Measurements from ENCODE around the gene SERPINA1. TPM values are rescaled to one million over a fixed set of nuclear protein-coding genes. Genes with fewer than 3 reads are reported as not detected.

The SERPINA1 gene
- total RNA-seq, 1 experiment from 2014 or later: 9.1 TPM

- H3K4me2 ChIP-seq (ENCODE audit: low read length): no peak overlapping the region
- no peak overlapping the region for H3K9ac ChIP-seq (ENCODE audit: low read length)
- no peaks in the 10 kb centered on the region for H4K20me1 ChIP-seq (ENCODE audit: insufficient read depth)
- no peaks in the 10 kb centered on the region for H3K36me3 ChIP-seq (ENCODE audit: control insufficient read depth in 1 of 2, insufficient read depth in 2 of 2, low read length in 2 of 2)
- intact Hi-C loops (cut with micrococcal nuclease): no loop called here
- no peaks in the 10 kb centered on the region for H3K9me3 ChIP-seq (ENCODE audit: control insufficient read depth in 1 of 2, insufficient read depth in 1 of 2, low read depth in 1 of 2, low read length in 2 of 2)
- ChIA-PET RAD21 (ENCODE audit: low non-redundant PET in 1 of 2, low total read pairs in 2 of 2, uncharacterized antibody in 2 of 2, unreplicated experiment in 2 of 2) (no interaction called here), POLR2A (no interaction called here), CTCF (no interaction called here)
- H3K4me1 ChIP-seq (ENCODE audit: control insufficient read depth in 1 of 2, insufficient read depth in 2 of 2, low read length in 2 of 2): peaks cover 0 to 13% of the 10 kb centered on the region in 2 experiments; a peak in 2 of 4 replicates
- no TSS peak for BruUV-seq (replicated peaks)
- ATAC-seq (no peak), DNase-seq (ENCODE audit: low read depth, low spot score) (no peak)
- TF ChIP-seq JUND (IDR thresholded peaks at IDR 0.05): no peak
- no peak for TF ChIP-seq CTCF (IDR thresholded peaks at IDR 0.05 in 2 of 3, conservative IDR thresholded peaks at IDR 0.05 in 1 of 3; ENCODE audit: borderline replicate concordance in 1 of 3, insufficient read depth in 1 of 3, low read depth in 2 of 3, low read length in 2 of 3)
- TF ChIP-seq ELF1 (IDR thresholded peaks at IDR 0.05; ENCODE audit: borderline replicate concordance, low read depth): no peak
- TF ChIP-seq FOSL1 (IDR thresholded peaks at IDR 0.05; ENCODE audit: low read depth): no peak
- TF ChIP-seq, protein P1, sequence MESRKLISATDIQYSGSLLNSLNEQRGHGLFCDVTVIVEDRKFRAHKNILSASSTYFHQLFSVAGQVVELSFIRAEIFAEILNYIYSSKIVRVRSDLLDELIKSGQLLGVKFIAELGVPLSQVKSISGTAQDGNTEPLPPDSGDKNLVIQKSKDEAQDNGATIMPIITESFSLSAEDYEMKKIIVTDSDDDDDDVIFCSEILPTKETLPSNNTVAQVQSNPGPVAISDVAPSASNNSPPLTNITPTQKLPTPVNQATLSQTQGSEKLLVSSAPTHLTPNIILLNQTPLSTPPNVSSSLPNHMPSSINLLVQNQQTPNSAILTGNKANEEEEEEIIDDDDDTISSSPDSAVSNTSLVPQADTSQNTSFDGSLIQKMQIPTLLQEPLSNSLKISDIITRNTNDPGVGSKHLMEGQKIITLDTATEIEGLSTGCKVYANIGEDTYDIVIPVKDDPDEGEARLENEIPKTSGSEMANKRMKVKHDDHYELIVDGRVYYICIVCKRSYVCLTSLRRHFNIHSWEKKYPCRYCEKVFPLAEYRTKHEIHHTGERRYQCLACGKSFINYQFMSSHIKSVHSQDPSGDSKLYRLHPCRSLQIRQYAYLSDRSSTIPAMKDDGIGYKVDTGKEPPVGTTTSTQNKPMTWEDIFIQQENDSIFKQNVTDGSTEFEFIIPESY (IDR thresholded peaks at IDR 0.05; ENCODE audit: extremely low read depth, insufficient replicate concordance, low read length): no peak
- TF ChIP-seq SIN3A (IDR thresholded peaks at IDR 0.05; ENCODE audit: low read depth): no peak
- TF ChIP-seq YY1 (IDR thresholded peaks at IDR 0.05; ENCODE audit: extremely low read depth, insufficient replicate concordance, low read depth, low read length): no peak
- TF ChIP-seq TCF7L2 (IDR thresholded peaks at IDR 0.05; ENCODE audit: borderline replicate concordance, extremely low read depth, insufficient read depth, insufficient read length): no peak
- no peak for TF ChIP-seq REST (IDR thresholded peaks at IDR 0.05; ENCODE audit: low read depth)
- no peak overlapping the region for H3K4me3 ChIP-seq (replicated peaks in 1 of 2; ENCODE audit: low read depth in 1 of 2, low read length in 2 of 2)
- no peak overlapping the region for H2AFZ ChIP-seq (ENCODE audit: low read depth, low read length, poor library complexity, severe bottlenecking)
- no peak overlapping the region for H3K27ac ChIP-seq (ENCODE audit: low read depth, low read length)
- no peaks in the 10 kb centered on the region for H3K27me3 ChIP-seq (ENCODE audit: insufficient read depth, low read length)
- no peaks in the 10 kb centered on the region for H3K9me2 ChIP-seq (ENCODE audit: insufficient read depth)
- H3K79me2 ChIP-seq (ENCODE audit: insufficient read depth, low read length): no peaks in the 10 kb centered on the region
Measured at GRCh38 chr14:94357166-94357565, 31.2 kb downstream of the SERPINA1 start.

Measured in HCT116 (cell line).